GM23248 (cell line): ENCODE data around the gene ABI1. TPM values are rescaled to one million over a fixed set of nuclear protein-coding genes. Genes with fewer than 3 reads are reported as not detected.

Source experiments
- DNase-seq: peaks from one replicate; pipeline ENCODE4 v3.0.0-alpha.2; 2015
- H2AFZ ChIP-seq: fragments of 200-600 bp; sonication (generic); 2 replicates; pipeline ENCODE4 v1.6.1; 2016; ENCODE audit warnings: antibody characterized with exemption
- H3F3A ChIP-seq: fragments of 200-600 bp; sonication (generic); 2 replicates; pipeline ENCODE4 v1.6.1; 2016; ENCODE audit warnings: mild to moderate bottlenecking, antibody characterized with exemption, mixed run types; ENCODE audit not compliant: insufficient read depth
- H3K27ac ChIP-seq: fragments of 200-600 bp; sonication (generic); 2 replicates; pipeline ENCODE4 v1.5.1; 2016; ENCODE audit warnings: mild to moderate bottlenecking
- H3K27me3 ChIP-seq: fragments of 200-600 bp; sonication (generic); replicated peaks from 2 replicates; pipeline ENCODE4 v1.6.1; 2016; ENCODE audit warnings: mild to moderate bottlenecking; ENCODE audit not compliant: insufficient read depth
- H3K36me3 ChIP-seq: fragments of 200-600 bp; sonication (generic); 2 replicates; pipeline ENCODE4 v1.6.1; 2016; ENCODE audit warnings: low read depth, mild to moderate bottlenecking
- H3K4me1 ChIP-seq: fragments of 200-600 bp; sonication (generic); 2 replicates; pipeline ENCODE4 v1.6.1; 2016; ENCODE audit warnings: mild to moderate bottlenecking; ENCODE audit not compliant: insufficient read depth
- H3K4me2 ChIP-seq: fragments of 200-600 bp; sonication (generic); one replicate; pipeline ENCODE4 v1.6.1; 2016; ENCODE audit warnings: mild to moderate bottlenecking; ENCODE audit not compliant: unreplicated experiment
- H3K4me3 ChIP-seq: fragments of 200-600 bp; sonication (generic); 2 replicates; pipeline ENCODE4 v1.5.1; 2016; ENCODE audit warnings: mild to moderate bottlenecking
- H3K79me2 ChIP-seq: fragments of 200-600 bp; sonication (generic); 2 replicates; pipeline ENCODE4 v1.6.1; 2016; ENCODE audit warnings: mild to moderate bottlenecking; ENCODE audit not compliant: insufficient read depth
- H3K9ac ChIP-seq: fragments of 200-600 bp; sonication (generic); 2 replicates; pipeline ENCODE4 v1.6.1; 2016; ENCODE audit warnings: mild to moderate bottlenecking
- H3K9me2 ChIP-seq: fragments of 200-600 bp; sonication (generic); 2 replicates; pipeline ENCODE4 v1.6.1; 2016; ENCODE audit warnings: mixed run types, mild to moderate bottlenecking, moderate library complexity; ENCODE audit not compliant: insufficient read depth
- H3K9me3 ChIP-seq: fragments of 200-600 bp; sonication (generic); one replicate; pipeline ENCODE4 v1.6.1; 2017; ENCODE audit warnings: low read depth
- H4K20me1 ChIP-seq: fragments of 200-600 bp; sonication (generic); 2 replicates; pipeline ENCODE4 v1.6.0; 2016; ENCODE audit not compliant: insufficient read depth
- EZH2 ChIP-seq: fragments of 200-600 bp; sonication (generic); IDR thresholded peaks from 2 replicates; pipeline ENCODE4 v1.6.1; 2018; ENCODE audit warnings: antibody characterized with exemption, mild to moderate bottlenecking; ENCODE audit not compliant: insufficient read depth, poor library complexity, severe bottlenecking
- EZH2phosphoT487 ChIP-seq: fragments of 200-600 bp; sonication (generic); IDR thresholded peaks from 2 replicates; pipeline ENCODE4 v1.6.1; 2018; ENCODE audit warnings: antibody characterized with exemption, moderate library complexity, mild to moderate bottlenecking, low read depth; ENCODE audit not compliant: insufficient read depth
- WGBS, 2 experiments: methylation state at CpG; one replicate each; pipeline ENCODE4 v1.1.6; 2015 to 2017; ENCODE audit warnings: low lambda C conversion rate in 2 of 2, low coverage in 1 of 2; ENCODE audit errors: missing lambda C conversion rate in 2 of 2; 5-methylcytosine and 5-hydroxymethylcytosine counted together
- in situ Hi-C: fragments of 300-500 bp; cut with MboI; formaldehyde crosslinking; loops from 2 replicates; pipeline ENCODE4 v1.15.0; 2020
- polyA plus RNA-seq: library from polyadenylated mRNA; unstranded; fragments of >200 nt; fragmentation: Nextera tagmentation; extraction: Ambion mirVana; gene quantifications from 2 replicates; pipeline ENCODE4 v1.2.1, GENCODE V29; 2016
- total RNA-seq: library from RNA; depleted of rRNA; stranded (reverse); fragments of >200 nt; shearing (Covaris generic); gene quantifications from 2 replicates; pipeline ENCODE4 v1.2.3, GENCODE V29; 2014

The ABI1 gene
- total and polyA plus RNA-seq, 2 experiments from 2014 or later: 60.3 to 79.0 TPM

- Histone ChIP-seq H3F3A (no peaks in the 10 kb centered on the region), H3K4me1 (peaks cover 15% of the 10 kb centered on the region), H3K9me3 (no peaks in the 10 kb centered on the region), H3K4me2 (no peak overlapping the region), H3K9me2 (no peaks in the 10 kb centered on the region), H2AFZ (no peak overlapping the region), H3K9ac (no peak overlapping the region), H3K27me3 (no peaks in the 10 kb centered on the region), H4K20me1 (peaks cover 25% of the 10 kb centered on the region; the same call in 1 of the 2 replicates), H3K36me3 (no peaks in the 10 kb centered on the region), H3K4me3 (no peak overlapping the region), H3K27ac (no peak overlapping the region), H3K79me2 (peaks cover 100% of the 10 kb centered on the region)
- WGBS, 2 experiments: 95 to 100% methylated on average over 3 of the region's 3 CpGs
- in situ Hi-C loops: no loop called here
- no peak for TF ChIP-seq EZH2phosphoT487
- no peak for TF ChIP-seq EZH2
- DNase-seq: no peak
Observed at GRCh38 chr10:26841733-26842317, 18.9 kb downstream of the ABI1 start.

- Histone ChIP-seq H3K9me2 (no peaks in the 10 kb centered on the region), H3K36me3 (no peaks in the 10 kb centered on the region), H3K4me1 (peaks cover 15% of the 10 kb centered on the region), H3K4me2 (no peak overlapping the region), H3K79me2 (peaks cover 100% of the 10 kb centered on the region), H3K27me3 (no peaks in the 10 kb centered on the region), H4K20me1 (peaks cover 29% of the 10 kb centered on the region; the same call in 1 of the 2 replicates), H3K9ac (no peak overlapping the region), H2AFZ (no peak overlapping the region), H3K9me3 (no peaks in the 10 kb centered on the region), H3K27ac (no peak overlapping the region), H3F3A (no peaks in the 10 kb centered on the region), H3K4me3 (no peak overlapping the region)
- in situ Hi-C loops: no loop called here
- TF ChIP-seq EZH2 (no peak), EZH2phosphoT487 (no peak)
- DNase-seq: no peak
Observed at GRCh38 chr10:26840938-26841732, 19.6 kb downstream of the ABI1 start.

- peak; percentile 58 for DNase-seq
- H3K9ac ChIP-seq: no peak overlapping the region
- WGBS, 2 experiments: 30 to 44% methylated on average over 3 of the region's 3 CpGs
- no peak overlapping the region for H3K27ac ChIP-seq
- peaks cover 100% of the 10 kb centered on the region for H3K79me2 ChIP-seq
- no peak overlapping the region for H3K4me3 ChIP-seq
- no peaks in the 10 kb centered on the region for H3F3A ChIP-seq
- no peaks in the 10 kb centered on the region for H3K9me3 ChIP-seq
- peaks cover 15% of the 10 kb centered on the region for H3K4me1 ChIP-seq
- no peaks in the 10 kb centered on the region for H3K9me2 ChIP-seq
- no peak overlapping the region for H3K4me2 ChIP-seq
- no peaks in the 10 kb centered on the region for H3K36me3 ChIP-seq
- no peak overlapping the region for H2AFZ ChIP-seq
- H4K20me1 ChIP-seq: peaks cover 29% of the 10 kb centered on the region; the same call in 1 of the 2 replicates
- in situ Hi-C loops: no loop called here
- no peak for TF ChIP-seq EZH2phosphoT487
- TF ChIP-seq EZH2: no peak
- H3K27me3 ChIP-seq: no peaks in the 10 kb centered on the region
Observed at GRCh38 chr10:26839966-26840627, 20.7 kb downstream of the ABI1 start.

DNA sequence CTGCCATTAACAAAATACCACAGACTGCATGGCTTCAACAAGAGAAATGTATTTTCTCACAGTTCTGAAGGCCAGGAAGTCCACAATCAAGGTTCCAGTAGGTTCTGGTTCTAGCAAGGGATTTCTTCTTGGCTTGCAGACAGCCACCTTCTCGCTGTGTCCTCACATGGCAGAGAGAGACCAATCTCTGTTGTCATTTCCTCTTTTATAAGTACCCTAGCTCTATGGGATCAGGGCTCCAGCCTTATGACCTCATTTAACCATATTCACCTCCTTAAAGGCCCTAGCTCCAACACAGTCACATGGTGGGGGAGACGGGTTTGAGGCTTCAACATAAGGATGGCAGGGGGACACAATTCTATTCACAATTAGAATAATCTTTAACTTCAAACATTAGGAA lies 23.6 kb downstream of the ABI1 start:
- no peak for TF ChIP-seq EZH2
- TF ChIP-seq EZH2phosphoT487: no peak
- peaks cover 100% of the 10 kb centered on the region for H3K79me2 ChIP-seq
- H4K20me1 ChIP-seq: peaks cover 27% of the 10 kb centered on the region
- H3K9me3 ChIP-seq: no peaks in the 10 kb centered on the region
- 100% methylated on average over 2 of the region's 2 CpGs for WGBS, 2 experiments
- H3K4me2 ChIP-seq: no peak overlapping the region
- no peak overlapping the region for H2AFZ ChIP-seq
- no peak for DNase-seq
- in situ Hi-C loops: no loop called here
- no peaks in the 10 kb centered on the region for H3K36me3 ChIP-seq
- no peak overlapping the region for H3K4me3 ChIP-seq
- no peak overlapping the region for H3K27ac ChIP-seq
- H3K27me3 ChIP-seq: no peaks in the 10 kb centered on the region
- no peak overlapping the region for H3K9ac ChIP-seq
- no peaks in the 10 kb centered on the region for H3K9me2 ChIP-seq
- H3F3A ChIP-seq: no peaks in the 10 kb centered on the region
- H3K4me1 ChIP-seq: peaks cover 12% of the 10 kb centered on the region
